GM12892 (cell line): ENCODE measurements around the gene CSRP1.

Experiments
- POLR2A ChIP-seq: IDR thresholded peaks from 2 replicates; pipeline ENCODE4 v1.6.1; 2011; ENCODE audit warnings: low read depth, low read length, control low read depth
- TAF1 ChIP-seq: IDR thresholded peaks from 2 replicates; pipeline ENCODE4 v1.6.1; 2011; ENCODE audit warnings: low read depth, mild to moderate bottlenecking, control low read depth, low read length, borderline replicate concordance

- TF ChIP-seq POLR2A (no peak), TAF1 (no peak)
Observed at GRCh38 chr1:201460814-201461644, 45.9 kb downstream of the CSRP1 start.
